Measurements from ENCODE around the gene HHAT. TPM values are rescaled to one million over a fixed set of nuclear protein-coding genes. Genes with fewer than 3 reads are reported as not detected.

Gene HHAT
- total RNA-seq, 1 experiment from 2014 or later = 3.0 TPM

DNA sequence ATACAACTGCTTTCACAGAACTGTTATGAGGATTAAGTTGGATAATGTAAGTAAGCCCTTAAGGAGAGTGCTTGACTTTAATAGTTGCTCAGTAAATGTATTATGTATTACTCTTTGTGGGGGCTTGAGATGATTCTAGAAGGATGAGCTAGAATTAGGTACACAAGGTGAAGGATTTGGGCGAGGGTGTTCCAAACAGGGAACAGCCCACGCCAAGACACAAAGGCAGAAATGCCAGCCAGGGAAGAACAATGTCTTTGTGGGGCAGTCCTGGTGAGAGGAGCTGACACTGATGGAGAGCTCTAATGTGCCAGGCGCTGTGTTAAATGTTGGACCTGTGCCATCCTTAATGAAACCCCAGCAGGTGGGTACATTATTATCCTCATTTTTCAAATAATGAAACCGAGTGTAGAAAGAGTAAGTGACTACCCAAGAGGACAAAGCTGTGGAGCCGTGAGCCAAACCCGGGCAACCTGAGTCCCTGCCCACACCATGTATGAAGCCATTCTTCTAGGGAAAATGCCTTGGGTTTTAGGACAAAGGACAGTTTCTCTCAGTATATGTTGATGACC, 362.4 kb downstream of the HHAT start:
- Histone ChIP-seq H3K27me3 (replicated peaks; ENCODE audit: insufficient read depth, low read depth, low read length, poor library complexity) (peaks cover 15% of the 10 kb centered on the region), H3K9me3 (ENCODE audit: low read depth, low read length, poor library complexity, severe bottlenecking) (no peaks in the 10 kb centered on the region), H3K36me3 (ENCODE audit: insufficient read depth, low read length, poor library complexity, severe bottlenecking) (no peaks in the 10 kb centered on the region), H3K4me3 (ENCODE audit: low read depth, low read length, poor library complexity, severe bottlenecking) (no peak overlapping the region), H3K27ac (ENCODE audit: low read depth, low read length, poor library complexity, severe bottlenecking) (no peak overlapping the region), H3K4me1 (ENCODE audit: insufficient read depth, low read length, poor library complexity, severe bottlenecking) (no peaks in the 10 kb centered on the region)
- BruUV-seq (replicated peaks) = no TSS peak
- TF ChIP-seq, protein P1, sequence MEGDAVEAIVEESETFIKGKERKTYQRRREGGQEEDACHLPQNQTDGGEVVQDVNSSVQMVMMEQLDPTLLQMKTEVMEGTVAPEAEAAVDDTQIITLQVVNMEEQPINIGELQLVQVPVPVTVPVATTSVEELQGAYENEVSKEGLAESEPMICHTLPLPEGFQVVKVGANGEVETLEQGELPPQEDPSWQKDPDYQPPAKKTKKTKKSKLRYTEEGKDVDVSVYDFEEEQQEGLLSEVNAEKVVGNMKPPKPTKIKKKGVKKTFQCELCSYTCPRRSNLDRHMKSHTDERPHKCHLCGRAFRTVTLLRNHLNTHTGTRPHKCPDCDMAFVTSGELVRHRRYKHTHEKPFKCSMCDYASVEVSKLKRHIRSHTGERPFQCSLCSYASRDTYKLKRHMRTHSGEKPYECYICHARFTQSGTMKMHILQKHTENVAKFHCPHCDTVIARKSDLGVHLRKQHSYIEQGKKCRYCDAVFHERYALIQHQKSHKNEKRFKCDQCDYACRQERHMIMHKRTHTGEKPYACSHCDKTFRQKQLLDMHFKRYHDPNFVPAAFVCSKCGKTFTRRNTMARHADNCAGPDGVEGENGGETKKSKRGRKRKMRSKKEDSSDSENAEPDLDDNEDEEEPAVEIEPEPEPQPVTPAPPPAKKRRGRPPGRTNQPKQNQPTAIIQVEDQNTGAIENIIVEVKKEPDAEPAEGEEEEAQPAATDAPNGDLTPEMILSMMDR (conservative IDR thresholded peaks at IDR 0.05; ENCODE audit: low read depth, low read length) = no peak
- no peak for TF ChIP-seq EZH2 (IDR thresholded peaks at IDR 0.05; ENCODE audit: borderline replicate concordance, low read depth, low read length, poor library complexity, severe bottlenecking)
- intact Hi-C loops (cut with micrococcal nuclease; ENCODE audit: unreplicated experiment) = no loop called here
- CTCF ChIA-PET = no interaction called here
- no peak for DNase-seq (ENCODE audit: low spot score)
- POLR2A ChIA-PET (ENCODE audit: low non-redundant PET) = no interaction called here

DNA sequence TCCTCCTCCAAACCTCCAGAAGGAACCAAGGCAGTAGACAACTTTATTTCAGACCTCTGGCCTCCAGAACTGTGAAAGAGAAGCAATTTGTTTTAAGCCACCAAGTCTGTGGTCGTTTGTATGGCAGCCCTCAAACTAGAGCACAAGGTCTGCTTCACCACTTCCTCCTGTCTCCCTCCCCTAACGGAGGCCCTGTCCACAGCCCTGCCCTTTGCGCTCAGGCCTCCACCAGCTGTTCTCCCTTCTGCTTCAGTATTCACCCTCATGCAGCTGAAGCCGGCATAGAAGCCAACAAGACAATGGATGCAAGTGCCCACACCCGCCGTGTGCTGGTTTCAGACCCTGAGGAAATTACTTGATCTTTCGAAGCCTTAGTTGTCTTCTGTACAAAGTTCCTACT, 364.1 kb downstream of the HHAT start:
- H3K9me3 ChIP-seq (ENCODE audit: low read depth, low read length, poor library complexity, severe bottlenecking) = no peaks in the 10 kb centered on the region
- no peaks in the 10 kb centered on the region for H3K4me1 ChIP-seq (ENCODE audit: insufficient read depth, low read length, poor library complexity, severe bottlenecking)
- ChIA-PET CTCF (no interaction called here), POLR2A (ENCODE audit: low non-redundant PET) (no interaction called here)
- H3K27me3 ChIP-seq (replicated peaks; ENCODE audit: insufficient read depth, low read depth, low read length, poor library complexity) = peaks cover 25% of the 10 kb centered on the region
- no peak overlapping the region for H3K4me3 ChIP-seq (ENCODE audit: low read depth, low read length, poor library complexity, severe bottlenecking)
- no TSS peak for BruUV-seq (replicated peaks)
- no peak for DNase-seq (ENCODE audit: low spot score)
- no peak overlapping the region for H3K27ac ChIP-seq (ENCODE audit: low read depth, low read length, poor library complexity, severe bottlenecking)
- H3K36me3 ChIP-seq (ENCODE audit: insufficient read depth, low read length, poor library complexity, severe bottlenecking) = no peaks in the 10 kb centered on the region
- no peak for TF ChIP-seq EZH2 (IDR thresholded peaks at IDR 0.05; ENCODE audit: borderline replicate concordance, low read depth, low read length, poor library complexity, severe bottlenecking)
- TF ChIP-seq, protein P1 (conservative IDR thresholded peaks at IDR 0.05; ENCODE audit: low read depth, low read length) = no peak
- intact Hi-C loops (cut with micrococcal nuclease; ENCODE audit: unreplicated experiment) = no loop called here

DNA sequence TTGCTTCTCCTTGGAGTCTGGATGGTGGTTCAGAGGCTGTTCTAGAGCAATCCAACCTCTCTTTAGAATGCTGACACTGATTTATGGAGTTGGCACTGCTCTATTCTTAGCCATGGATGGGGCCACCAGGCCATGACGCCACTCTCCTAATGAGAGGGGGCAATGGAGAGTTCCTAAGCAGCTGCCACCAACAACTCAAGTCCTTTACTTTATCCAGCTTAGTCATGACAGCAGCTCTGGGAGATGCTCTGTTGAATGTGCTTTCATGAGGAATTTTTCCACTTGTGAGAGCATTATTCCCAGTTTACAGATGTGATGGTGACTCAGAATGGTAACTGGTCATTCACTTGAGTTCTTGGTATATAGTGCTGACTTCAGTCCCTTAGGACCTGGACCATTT, 366.3 kb downstream of the HHAT start:
- DNase-seq (ENCODE audit: low spot score) = no peak
- intact Hi-C loops (cut with micrococcal nuclease; ENCODE audit: unreplicated experiment) = no loop called here
- Histone ChIP-seq H3K9me3 (ENCODE audit: low read depth, low read length, poor library complexity, severe bottlenecking) (no peaks in the 10 kb centered on the region), H3K4me3 (ENCODE audit: low read depth, low read length, poor library complexity, severe bottlenecking) (no peak overlapping the region), H3K36me3 (ENCODE audit: insufficient read depth, low read length, poor library complexity, severe bottlenecking) (no peaks in the 10 kb centered on the region), H3K27me3 (replicated peaks; ENCODE audit: insufficient read depth, low read depth, low read length, poor library complexity) (peaks cover 42% of the 10 kb centered on the region), H3K27ac (ENCODE audit: low read depth, low read length, poor library complexity, severe bottlenecking) (no peak overlapping the region), H3K4me1 (ENCODE audit: insufficient read depth, low read length, poor library complexity, severe bottlenecking) (no peaks in the 10 kb centered on the region)
- POLR2A ChIA-PET (ENCODE audit: low non-redundant PET) = no interaction called here
- no peak for TF ChIP-seq EZH2 (IDR thresholded peaks at IDR 0.05; ENCODE audit: borderline replicate concordance, low read depth, low read length, poor library complexity, severe bottlenecking)
- no TSS peak for BruUV-seq (replicated peaks)
- CTCF ChIA-PET = no interaction called here

DNA sequence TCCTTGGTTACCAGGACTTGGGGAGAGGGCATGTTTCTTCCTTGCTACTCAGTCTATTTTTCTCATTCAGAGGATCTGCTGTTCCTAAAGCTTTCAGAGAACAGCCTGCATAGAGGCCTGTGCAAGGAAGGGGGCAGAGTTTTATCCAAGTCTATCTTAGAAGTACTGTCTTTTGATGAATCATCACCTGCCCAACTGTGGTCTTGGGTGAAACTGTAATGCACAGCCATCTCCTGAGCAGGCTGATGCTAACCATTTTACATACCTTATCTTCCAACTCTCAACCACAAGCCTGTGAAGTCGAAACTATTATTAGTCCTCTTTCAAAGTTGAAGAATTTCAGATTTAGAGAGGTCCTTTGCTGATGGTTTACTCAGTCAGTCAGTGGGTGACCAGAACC, 368.0 kb downstream of the HHAT start:
- intact Hi-C loops (cut with micrococcal nuclease; ENCODE audit: unreplicated experiment) = no loop called here
- no peaks in the 10 kb centered on the region for H3K36me3 ChIP-seq (ENCODE audit: insufficient read depth, low read length, poor library complexity, severe bottlenecking)
- no peak for DNase-seq (ENCODE audit: low spot score)
- no peaks in the 10 kb centered on the region for H3K4me1 ChIP-seq (ENCODE audit: insufficient read depth, low read length, poor library complexity, severe bottlenecking)
- no peaks in the 10 kb centered on the region for H3K9me3 ChIP-seq (ENCODE audit: low read depth, low read length, poor library complexity, severe bottlenecking)
- POLR2A ChIA-PET (ENCODE audit: low non-redundant PET) = no interaction called here
- no peak overlapping the region for H3K4me3 ChIP-seq (ENCODE audit: low read depth, low read length, poor library complexity, severe bottlenecking)
- TF ChIP-seq EZH2 (IDR thresholded peaks at IDR 0.05; ENCODE audit: borderline replicate concordance, low read depth, low read length, poor library complexity, severe bottlenecking) = no peak
- TF ChIP-seq, protein P1 (conservative IDR thresholded peaks at IDR 0.05; ENCODE audit: low read depth, low read length) = no peak
- peaks cover 43% of the 10 kb centered on the region for H3K27me3 ChIP-seq (replicated peaks; ENCODE audit: insufficient read depth, low read depth, low read length, poor library complexity)
- H3K27ac ChIP-seq (ENCODE audit: low read depth, low read length, poor library complexity, severe bottlenecking) = no peak overlapping the region
- CTCF ChIA-PET = no interaction called here
- no TSS peak for BruUV-seq (replicated peaks)
